CD4-positive, alpha-beta T cell treated with Interleukin-12 subunit alpha and Interleukin-12 subunit beta, for 1 hour (primary cell): ENCODE measurements around the gene MYL4.
"Not testable (repeated sequence)": the region's sequence is repeated elsewhere in the genome, so short reads cannot be mapped to it uniquely, and the experiment has no call there.

Experiments
- DNase-seq: peaks from one replicate; pipeline ENCODE4 v3.0.0-alpha.2; 2020

The MYL4 gene

GRCh38 chr17:47246120-47246519 lies 37.0 kb downstream of the MYL4 start:
- no peak for DNase-seq

DNA sequence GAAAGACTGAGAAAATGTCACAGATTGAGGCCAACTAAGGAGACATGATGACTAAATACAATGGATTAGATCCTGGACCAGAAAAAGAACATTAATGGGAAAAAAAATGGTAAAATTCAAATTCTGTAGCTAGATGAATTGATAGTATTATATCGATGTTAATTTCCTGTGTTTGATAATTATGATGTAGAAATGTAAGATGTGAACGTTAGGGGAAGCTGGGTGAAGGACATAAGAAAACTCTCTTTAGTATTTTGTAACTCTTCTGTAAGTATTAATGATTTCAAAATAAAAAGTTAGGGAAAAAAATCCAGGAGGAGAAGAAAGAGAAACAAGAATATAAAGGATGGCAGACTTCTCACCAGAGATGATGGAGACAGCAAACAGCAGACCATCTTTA lies 41.7 kb downstream of the MYL4 start:
- no peak for DNase-seq

- DNase-seq = no peak
Observed at GRCh38 chr17:47251421-47251940, 42.3 kb downstream of the MYL4 start.

- DNase-seq = no peak
Observed at GRCh38 chr17:47252209-47252608, 43.1 kb downstream of the MYL4 start.

- no peak for DNase-seq
Observed at GRCh38 chr17:47252766-47253512, 43.8 kb downstream of the MYL4 start.

GRCh38 chr17:47253541-47254402 lies 44.6 kb downstream of the MYL4 start, which contains the start of gene ITGB3:
TSS of gene ITGB3 (plus strand) at chr17:47253827. CDS start at chr17:47253862, 35 bp downstream.
- DNase-seq = peak; percentile 58

DNA sequence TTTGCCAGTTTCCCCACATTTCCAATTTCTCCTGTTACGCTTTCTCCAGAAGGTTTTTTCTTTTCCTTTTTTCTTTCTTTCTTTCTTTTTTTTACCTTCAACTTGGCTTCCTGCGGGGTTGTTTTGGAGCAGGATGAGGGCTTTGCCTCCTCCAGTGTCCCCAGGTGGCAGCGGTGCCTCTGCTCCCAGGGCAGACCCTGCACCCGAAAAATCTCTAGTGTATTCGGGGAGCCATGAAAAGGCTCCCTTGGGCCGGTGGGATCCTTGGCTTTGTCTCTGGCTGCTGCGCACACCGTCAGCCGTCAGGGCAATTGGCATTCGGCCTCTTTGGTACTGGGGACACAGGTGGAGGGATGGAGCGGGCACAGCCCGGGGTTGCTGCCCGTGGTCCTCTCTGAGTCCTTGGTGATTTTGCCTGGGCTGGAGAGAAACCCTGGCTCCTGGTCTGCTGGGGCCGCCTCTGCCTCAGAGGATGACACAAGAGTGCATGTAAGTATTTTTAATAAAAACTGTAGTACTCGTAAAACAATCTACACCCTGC lies 45.3 kb downstream of the MYL4 start:
- DNase-seq = no peak

DNA sequence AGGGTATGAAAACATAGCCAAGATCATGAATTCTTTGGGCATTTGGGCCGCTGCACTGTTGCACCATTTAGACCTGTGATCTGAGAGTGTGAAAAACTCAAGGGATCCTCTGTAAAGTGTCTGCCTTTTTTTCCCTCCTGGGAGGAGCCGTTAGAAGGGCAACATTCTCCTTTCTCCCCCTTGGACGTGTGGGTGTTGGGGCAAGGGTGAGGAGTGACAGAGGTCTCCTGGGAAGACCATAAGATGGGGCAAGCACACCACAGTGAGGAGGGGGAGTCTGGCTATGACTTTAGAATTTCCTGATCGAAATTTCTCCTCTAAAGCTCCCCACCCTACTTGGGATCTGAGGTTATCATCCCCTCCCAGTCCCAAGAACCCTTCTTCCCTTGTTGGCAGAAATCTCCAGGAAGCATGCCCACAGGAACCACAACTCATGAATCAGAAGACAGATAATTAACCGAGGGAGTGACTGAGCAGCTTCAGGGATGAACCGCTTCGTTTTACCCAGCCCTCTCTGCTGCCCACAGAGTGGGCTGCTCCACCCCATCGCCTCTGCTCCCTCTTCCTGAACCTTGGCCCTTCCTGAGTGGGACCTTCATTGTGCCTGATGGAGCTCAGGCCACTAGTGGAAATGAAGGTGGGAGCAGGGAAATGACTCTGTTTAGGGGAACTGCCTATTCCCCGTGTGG lies 48.6 kb downstream of the MYL4 start:
- no peak for DNase-seq

DNA sequence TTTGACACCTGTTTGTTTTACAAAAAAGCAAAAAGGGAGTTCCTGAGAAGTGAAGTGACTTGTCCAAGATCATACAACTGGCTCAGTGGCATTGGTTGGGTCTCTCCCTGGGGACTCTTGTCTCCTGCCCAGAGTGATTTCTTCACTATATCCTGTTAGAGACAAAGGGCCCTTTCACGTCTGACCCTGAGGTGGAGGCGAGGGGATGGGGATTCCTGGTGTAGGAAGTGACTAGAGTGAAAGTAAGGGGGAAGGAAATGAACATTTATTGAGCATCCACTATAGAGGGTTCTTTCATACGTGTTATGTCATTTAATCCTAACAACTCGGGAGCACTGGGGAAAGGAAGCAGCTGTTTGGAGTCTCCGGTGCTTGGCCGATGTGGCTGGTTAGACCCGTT lies 53.4 kb downstream of the MYL4 start:
- DNase-seq = no peak

- no peak for DNase-seq
Observed at GRCh38 chr17:47264166-47264565, 55.0 kb downstream of the MYL4 start.

DNA sequence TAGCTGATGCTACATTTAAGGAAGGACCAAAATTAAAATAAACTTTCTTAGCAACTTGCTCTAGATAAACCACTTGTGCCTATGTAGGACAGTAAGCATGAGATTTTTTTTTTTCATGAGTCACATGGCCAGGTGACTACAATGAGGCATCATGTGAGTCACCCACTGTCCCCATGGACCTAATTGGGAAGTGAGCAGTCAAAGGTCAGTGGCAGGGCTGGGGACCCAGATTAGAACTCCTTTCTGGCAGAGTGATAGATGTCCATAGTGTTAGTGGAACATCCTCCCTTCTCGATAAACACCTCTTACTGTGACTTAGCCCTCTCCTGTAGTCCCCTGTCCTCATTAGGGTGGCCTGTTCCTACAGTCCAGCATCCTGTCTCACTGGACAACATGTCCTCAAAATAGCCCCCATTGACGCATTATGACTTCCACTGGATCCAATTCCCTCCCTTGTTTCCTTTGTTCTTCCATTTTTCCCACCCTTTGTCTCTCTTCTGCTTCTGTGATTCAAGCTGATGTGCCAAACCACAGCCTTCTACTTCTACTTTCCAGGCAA lies 56.9 kb downstream of the MYL4 start:
- no peak for DNase-seq

- no peak for DNase-seq
Observed at GRCh38 chr17:47266782-47267181, 57.6 kb downstream of the MYL4 start.

GRCh38 chr17:47267354-47267828 lies 58.2 kb downstream of the MYL4 start:
- DNase-seq = no peak

- not testable (repeated sequence) for DNase-seq
Observed at GRCh38 chr17:47268964-47269363, 59.8 kb downstream of the MYL4 start.

DNA sequence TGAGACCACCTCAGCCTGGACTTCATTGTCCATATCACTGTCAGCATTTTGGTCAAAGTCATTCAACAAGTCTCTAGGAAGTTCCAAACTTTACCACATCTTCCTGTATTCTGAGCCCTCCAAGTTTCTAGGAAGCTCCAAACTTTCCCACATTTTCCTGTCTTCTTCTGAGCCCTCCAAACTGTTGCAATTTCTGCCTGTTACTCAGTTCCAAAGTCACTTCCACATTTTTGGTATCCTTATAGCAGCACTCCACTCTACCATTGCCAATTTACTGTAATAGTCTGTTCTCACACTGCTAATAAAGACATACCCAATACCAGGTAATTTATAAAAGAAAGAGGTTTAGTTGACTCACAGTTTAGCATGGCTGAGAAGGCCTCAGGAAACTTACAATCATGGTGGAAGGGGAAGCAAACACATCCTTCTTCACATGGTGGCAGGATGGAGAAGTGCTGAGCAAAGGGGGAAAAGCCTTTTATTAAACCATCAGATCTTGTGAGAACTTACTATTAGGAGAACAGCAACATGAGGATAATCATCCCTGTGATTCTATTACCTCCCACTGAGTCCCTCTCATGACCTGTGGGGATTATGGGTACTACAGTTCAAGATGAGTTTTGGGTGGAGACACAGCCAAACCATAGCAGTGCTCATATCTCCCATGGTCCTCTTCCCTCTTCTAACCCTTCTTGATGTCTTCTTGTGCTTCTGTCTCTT lies 60.6 kb downstream of the MYL4 start:
- DNase-seq = not testable (repeated sequence)

DNA sequence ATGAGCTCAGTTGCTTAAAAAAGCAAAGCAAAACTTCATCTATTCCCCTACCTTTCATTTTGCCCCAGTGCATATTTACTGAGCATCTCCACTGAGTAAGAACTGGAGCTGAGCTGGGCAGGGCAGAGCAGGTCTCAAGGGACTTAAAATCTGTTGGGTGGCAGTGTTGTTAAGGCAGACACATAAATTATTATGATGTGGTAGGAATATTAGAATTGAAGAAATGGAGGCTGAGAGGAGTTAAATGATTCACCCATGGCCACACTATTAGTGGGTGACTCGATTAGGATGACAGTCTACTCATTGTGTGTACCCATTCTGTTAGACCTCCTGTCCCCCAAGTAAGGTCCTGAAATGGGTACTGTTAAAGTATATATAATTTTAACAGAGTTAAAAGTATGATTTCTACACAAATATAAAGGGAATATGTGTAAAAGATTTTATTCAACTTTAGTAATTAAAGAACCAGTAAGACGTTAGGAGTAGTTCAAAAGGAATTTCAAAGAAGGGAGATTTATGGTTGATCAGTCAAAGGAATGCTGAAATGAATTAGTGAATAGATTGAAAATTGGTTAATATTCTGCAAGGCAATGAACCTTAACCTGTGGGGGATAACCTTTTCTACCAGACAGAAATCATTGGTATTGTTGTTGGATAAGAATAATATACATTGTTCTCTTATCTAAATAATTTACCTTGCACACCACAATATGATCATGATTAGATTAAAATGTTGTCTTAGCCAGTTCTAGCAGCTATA lies 62.0 kb downstream of the MYL4 start:
- no peak for DNase-seq

DNA sequence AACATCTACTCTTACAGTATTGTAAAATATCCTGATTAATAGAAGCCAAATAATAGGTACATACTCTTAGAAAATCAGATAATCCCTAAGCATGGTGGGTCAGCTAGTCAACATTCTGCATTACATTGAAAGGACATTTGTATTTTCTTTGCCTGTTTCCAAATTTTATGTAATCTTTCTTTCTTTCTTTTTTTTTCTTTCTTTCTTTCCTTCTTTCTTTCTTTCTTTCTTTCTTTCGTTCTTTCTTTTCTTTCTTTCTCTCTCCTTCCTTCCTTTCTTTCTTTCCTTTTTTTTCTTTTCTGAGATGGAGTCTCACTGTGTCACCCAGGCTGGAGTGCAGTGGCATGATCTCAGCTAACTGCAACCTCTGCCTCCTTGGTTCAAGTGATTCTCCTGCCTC lies 63.3 kb downstream of the MYL4 start:
- no peak for DNase-seq

GRCh38 chr17:47273245-47273644 lies 64.1 kb downstream of the MYL4 start:
- DNase-seq = no peak
